HepG2 (cell line): Measurements from ENCODE around the gene NISCH. TPM values are rescaled to one million over a fixed set of nuclear protein-coding genes. Genes with fewer than 3 reads are reported as not detected.

Experiments
- ATAC-seq: fragments of 200-7000 bp; cut with Tn5 transposase; 3 replicates; pipeline ENCODE4 v1.9.1; 2020; ENCODE audit warnings: mild to moderate bottlenecking, moderate library complexity
- BruUV-seq: library from RNA; stranded (reverse); fragments of 400-500 nt; replicated peaks from 2 replicates; lab custom pipeline; 2021; lab: Mats Ljungman, UMichigan
- CTCF ChIA-PET: fragments of 300-600 bp; formaldehyde crosslinking; extraction: SDS; loops from one replicate; lab custom pipeline; 2021; ENCODE audit warnings: low total read pairs, inconsistent platforms, low intra/inter-chr PET ratio; lab: Yijun Ruan, JAX
- POLR2A ChIA-PET: fragments of 350-600 bp; sonication (Branson Sonifier 250); formaldehyde crosslinking; loops from one replicate; lab custom pipeline; 2020; ENCODE audit warnings: antibody characterized with exemption, inconsistent platforms; lab: Yijun Ruan, JAX
- DNase-seq: peaks from one replicate; pipeline ENCODE4 v3.0.0-alpha.2; 2015; ENCODE audit warnings: low spot score
- FAIRE-seq: peaks from 3 replicates; lab custom pipeline; 2011; peaks lifted over from hg19 to GRCh38; lab: Jason Lieb, UNC
- H2AFZ ChIP-seq: one replicate; pipeline ENCODE4 v1.6.1; 2011; ENCODE audit warnings: low read length, inconsistent platforms
- H3K27ac ChIP-seq: fragments of 300-600 bp; 3 replicates; pipeline ENCODE4 v1.8.0; 2011; ENCODE audit warnings: mixed run types, mild to moderate bottlenecking, mixed read lengths, low read length, inconsistent platforms; ENCODE audit not compliant: insufficient read depth; ENCODE audit errors: extremely low read length
- H3K27me3 ChIP-seq, 2 experiments: fragments of 200-600 bp in 1 of 2; 2 replicates in 1 of 2; 3 replicates in 1 of 2; pipeline versions ENCODE4 v1.6.0 to v1.8.0; 2011; ENCODE audit warnings: low read length in 2 of 2, mild to moderate bottlenecking in 2 of 2, moderate library complexity in 2 of 2, inconsistent platforms in 1 of 2; ENCODE audit not compliant: insufficient read depth in 2 of 2, control insufficient read depth in 1 of 2
- H3K36me3 ChIP-seq, 2 experiments: fragments of 200-600 bp in 1 of 2; replicated peaks in 1 of 2; 2 replicates in 1 of 2; 3 replicates in 1 of 2; pipeline versions ENCODE4 v1.5.1 to v1.8.0; 2011; ENCODE audit warnings: low read length in 2 of 2, inconsistent platforms in 1 of 2; ENCODE audit not compliant: insufficient read depth in 2 of 2, control insufficient read depth in 1 of 2
- H3K4me1 ChIP-seq: 2 replicates; pipeline ENCODE4 v1.5.1; 2012; ENCODE audit warnings: low read length, inconsistent platforms; ENCODE audit not compliant: insufficient read depth
- H3K4me2 ChIP-seq: 2 replicates; pipeline ENCODE4 v1.6.0; 2011; ENCODE audit warnings: low read depth, low read length, inconsistent platforms
- H3K4me3 ChIP-seq, 3 experiments: fragments of 200-600 bp in 1 of 3; sonication (generic), shearing (Covaris generic) in 1 of 3; replicated peaks in 1 of 3; 2 replicates each; pipeline ENCODE4 v1.5.1; 2011 to 2016; ENCODE audit warnings: low read length in 3 of 3, inconsistent platforms in 2 of 3, low read depth in 2 of 3, mild to moderate bottlenecking in 2 of 3, control low read depth in 1 of 3, mixed read lengths in 1 of 3; ENCODE audit not compliant: insufficient read depth in 1 of 3
- H3K79me2 ChIP-seq: one replicate; pipeline ENCODE4 v1.6.1; 2011; ENCODE audit warnings: low read length, inconsistent platforms; ENCODE audit not compliant: insufficient read depth
- H3K9ac ChIP-seq: 2 replicates; pipeline ENCODE4 v1.6.0; 2011; ENCODE audit warnings: mild to moderate bottlenecking, low read depth, low read length, inconsistent platforms; ENCODE audit not compliant: insufficient read depth
- H3K9me3 ChIP-seq: 2 replicates; pipeline ENCODE4 v1.5.1; 2012; ENCODE audit warnings: mild to moderate bottlenecking, low read length
- H4K20me1 ChIP-seq: 2 replicates; pipeline ENCODE4 v1.6.0; 2011; ENCODE audit warnings: inconsistent platforms, mild to moderate bottlenecking, low read length, moderate library complexity; ENCODE audit not compliant: insufficient read depth
- CHCHD3 ChIP-seq: sonication (generic); formaldehyde crosslinking; IDR thresholded peaks from 2 replicates; pipeline ENCODE4 v1.8.0; 2022; ENCODE audit warnings: mild to moderate bottlenecking, missing genetic modification reagents, moderate library complexity
- KDM4B ChIP-seq: sonication (generic); formaldehyde crosslinking; IDR thresholded peaks from 2 replicates; pipeline ENCODE4 v1.4.0; 2020; ENCODE audit warnings: missing genetic modification reagents
- NCOR1 ChIP-seq: fragments of 200-600 bp; sonication (generic); IDR thresholded peaks from 2 replicates; pipeline ENCODE4 v1.7.0; 2017; ENCODE audit warnings: antibody characterized with exemption, low read length, borderline replicate concordance
- RFX5 ChIP-seq: IDR thresholded peaks from 2 replicates; pipeline ENCODE4 v1.6.1; 2011; ENCODE audit warnings: low read depth, low read length, improper control_type of control experiment
- ZFYVE20 ChIP-seq: sonication (generic); formaldehyde crosslinking; IDR thresholded peaks from 2 replicates; pipeline ENCODE4 v1.8.0; 2023; ENCODE audit warnings: low read depth, mild to moderate bottlenecking, moderate library complexity, missing genetic modification reagents, borderline replicate concordance
- ZNF543 ChIP-seq: sonication (generic); formaldehyde crosslinking; IDR thresholded peaks from 2 replicates; pipeline ENCODE4 v1.4.0; 2020; ENCODE audit warnings: mild to moderate bottlenecking, missing genetic modification reagents
- WGBS: methylation state at CpG from one replicate; pipeline ENCODE4 v1.1.6; 2017; ENCODE audit warnings: low lambda C conversion rate; 5-methylcytosine and 5-hydroxymethylcytosine counted together
- in situ Hi-C: cut with HindIII; loops from 2 replicates; pipeline ENCODE4 v1.10.0; 2017; ENCODE audit warnings: low pct_unique_long_range_greater_than_20kb; ENCODE audit not compliant: extremely low pct_ligation_motif_present
- intact Hi-C: fragments of 100-400 bp; cut with micrococcal nuclease; formaldehyde crosslinking; loops from one replicate; pipeline ENCODE4 v1.10.0; 2022; ENCODE audit not compliant: unreplicated experiment
- polyA plus RNA-seq, 8 experiments: library from polyadenylated mRNA; depleted of rRNA in 3 of 8; stranded (reverse) in 7 of 8; unstranded in 1 of 8; fragments of >200 nt; fragmentation: Illumina TruSeq in 4 of 8; extraction: Trizol in 4 of 8; gene quantifications; 2 replicates each; pipeline versions ENCODE4 v1.2.1 to v1.2.3, GENCODE V29; 2011 to 2016; ENCODE audit warnings: low read depth in 4 of 8, missing spikeins in 1 of 8, mixed read lengths in 1 of 8; ENCODE audit not compliant: insufficient read depth in 1 of 8
- total RNA-seq, 5 experiments: library from RNA; depleted of rRNA; stranded (reverse); fragments of >200 nt; fragmentation: Illumina TruSeq; extraction: Trizol; gene quantifications; 2 replicates each; pipeline ENCODE4 v1.2.3, GENCODE V29; 2016; ENCODE audit warnings: low read depth in 1 of 5
- TF ChIP-seq, protein P1 (sequence below): sonication (generic); formaldehyde crosslinking; IDR thresholded peaks from 2 replicates; pipeline ENCODE4 v1.5.0; 2020; ENCODE audit warnings: mild to moderate bottlenecking, missing genetic modification reagents, borderline replicate concordance
- TF ChIP-seq, protein P2 (sequence below): IDR thresholded peaks from 2 replicates; pipeline ENCODE4 v1.6.1; 2016; ENCODE audit warnings: low read depth, borderline replicate concordance

Gene NISCH
- total and polyA plus RNA-seq, 2 of the 13 experiments (the other 11 are each of a cell fraction or from before 2014, with no cell fraction given) = 27.0 to 47.6 TPM

DNA sequence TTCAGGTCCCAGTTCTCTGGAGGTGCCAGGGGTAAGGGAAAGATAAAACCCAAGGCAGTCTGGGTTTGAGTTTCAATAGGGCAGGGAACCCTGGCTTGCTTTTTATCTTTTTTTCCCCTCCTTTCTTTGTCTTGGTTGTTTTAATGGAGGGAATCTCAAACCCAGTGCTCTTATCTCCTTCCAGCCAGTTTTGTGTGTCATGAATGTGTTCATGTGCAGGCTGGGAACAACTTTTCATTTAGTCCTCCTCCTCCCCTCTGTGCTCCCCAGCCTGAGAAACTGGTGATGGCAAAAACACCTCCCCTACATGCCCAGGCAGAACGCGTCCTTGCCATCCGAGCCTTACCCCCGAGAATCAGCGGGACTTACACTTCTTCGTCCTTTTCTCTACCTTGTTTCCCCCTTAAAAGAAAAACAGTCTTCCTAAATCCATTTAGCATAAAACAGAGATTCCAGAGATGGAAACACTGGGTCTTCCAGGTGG is 21.4 kb upstream of the NISCH start:
- BruUV-seq = TSS peak; percentile 41
- intact Hi-C loops (no loop called here), in situ Hi-C loops (no loop called here)
- DNase-seq (no peak), FAIRE-seq (no peak), ATAC-seq (no peak)
- Histone ChIP-seq H3K4me1 (peaks cover 50% of the 10 kb centered on the region), H3K4me3 (no peak overlapping the region), H3K27me3 (no peaks in the 10 kb centered on the region), H2AFZ (no peak overlapping the region), H3K79me2 (no peaks in the 10 kb centered on the region), H3K9ac (no peak overlapping the region), H3K36me3 (peaks cover 2 to 7% of the 10 kb centered on the region in 2 experiments; a peak in 2 of 5 replicates), H3K9me3 (no peaks in the 10 kb centered on the region), H3K27ac (no peak overlapping the region), H3K4me2 (no peak overlapping the region), H4K20me1 (no peaks in the 10 kb centered on the region)
- WGBS = 92% methylated on average over 6 of the region's 6 CpGs
- TF ChIP-seq CHCHD3 (CRISPR knock-in tag) (no peak), NCOR1 (no peak), ZNF543 (CRISPR knock-in tag) (no peak)
- CTCF ChIA-PET = no interaction called here
- POLR2A ChIA-PET = interaction anchor here (2.8 kb wide), 1 partner anchor 11 kb away, joined by 11 read pairs; the partner anchor contains the start of gene SEMA3G

DNA sequence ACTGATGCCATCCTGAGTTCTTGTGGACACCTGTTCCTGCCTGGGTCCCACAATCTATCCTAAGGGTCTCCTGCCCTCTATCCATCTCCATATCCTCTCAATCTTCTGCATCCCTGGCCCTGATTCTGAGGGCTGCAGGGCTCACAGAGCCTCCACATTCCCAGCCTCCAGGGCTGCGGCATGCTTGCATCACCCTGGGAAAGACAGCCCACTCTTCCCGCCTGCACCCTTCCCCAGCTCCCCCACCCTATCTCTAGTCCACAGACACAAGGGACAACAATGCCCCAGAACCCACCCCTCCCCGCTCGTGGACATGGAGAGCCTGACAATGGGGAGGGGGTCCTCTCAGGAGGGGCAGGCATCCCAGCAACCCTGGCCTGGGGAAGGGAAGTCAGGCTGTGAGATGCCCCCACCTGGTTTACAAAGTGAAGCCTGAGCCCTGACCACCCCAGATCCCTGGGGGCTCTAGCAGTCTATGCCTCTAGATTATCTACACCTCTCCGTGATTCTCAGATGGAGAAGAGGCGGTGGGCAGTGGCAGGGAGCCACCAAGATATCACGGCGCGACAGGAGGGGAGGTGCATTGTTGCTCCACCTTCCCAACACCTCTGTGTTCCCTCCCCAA is 20.8 kb upstream of the NISCH start:
- ChIA-PET POLR2A (interaction anchor here (2.8 kb wide), 1 partner anchor 11 kb away, joined by 11 read pairs; the partner anchor contains the start of gene SEMA3G), CTCF (no interaction called here)
- in situ Hi-C loops (no loop called here), intact Hi-C loops (no loop called here)
- ATAC-seq = no peak
- H3K4me1 ChIP-seq = peaks cover 44% of the 10 kb centered on the region
- no peaks in the 10 kb centered on the region for H3K9me3 ChIP-seq
- no peaks in the 10 kb centered on the region for H3K79me2 ChIP-seq
- WGBS = 97% methylated on average over 7 of the region's 9 CpGs
- H3K27me3 ChIP-seq = no peaks in the 10 kb centered on the region
- no peak overlapping the region for H3K9ac ChIP-seq
- no peak for DNase-seq
- FAIRE-seq = no peak
- H4K20me1 ChIP-seq = no peaks in the 10 kb centered on the region
- BruUV-seq = no TSS peak
- H3K4me3 ChIP-seq = no peak overlapping the region
- no peak overlapping the region for H3K27ac ChIP-seq
- no peak overlapping the region for H3K4me2 ChIP-seq
- H3K36me3 ChIP-seq = peaks cover 2 to 7% of the 10 kb centered on the region in 2 experiments; a peak in 2 of 5 replicates
- H2AFZ ChIP-seq = no peak overlapping the region
- TF ChIP-seq ZFYVE20 (CRISPR knock-in tag) (no peak), KDM4B (CRISPR knock-in tag) (no peak), RFX5 (no peak)
- TF ChIP-seq, protein P1, sequence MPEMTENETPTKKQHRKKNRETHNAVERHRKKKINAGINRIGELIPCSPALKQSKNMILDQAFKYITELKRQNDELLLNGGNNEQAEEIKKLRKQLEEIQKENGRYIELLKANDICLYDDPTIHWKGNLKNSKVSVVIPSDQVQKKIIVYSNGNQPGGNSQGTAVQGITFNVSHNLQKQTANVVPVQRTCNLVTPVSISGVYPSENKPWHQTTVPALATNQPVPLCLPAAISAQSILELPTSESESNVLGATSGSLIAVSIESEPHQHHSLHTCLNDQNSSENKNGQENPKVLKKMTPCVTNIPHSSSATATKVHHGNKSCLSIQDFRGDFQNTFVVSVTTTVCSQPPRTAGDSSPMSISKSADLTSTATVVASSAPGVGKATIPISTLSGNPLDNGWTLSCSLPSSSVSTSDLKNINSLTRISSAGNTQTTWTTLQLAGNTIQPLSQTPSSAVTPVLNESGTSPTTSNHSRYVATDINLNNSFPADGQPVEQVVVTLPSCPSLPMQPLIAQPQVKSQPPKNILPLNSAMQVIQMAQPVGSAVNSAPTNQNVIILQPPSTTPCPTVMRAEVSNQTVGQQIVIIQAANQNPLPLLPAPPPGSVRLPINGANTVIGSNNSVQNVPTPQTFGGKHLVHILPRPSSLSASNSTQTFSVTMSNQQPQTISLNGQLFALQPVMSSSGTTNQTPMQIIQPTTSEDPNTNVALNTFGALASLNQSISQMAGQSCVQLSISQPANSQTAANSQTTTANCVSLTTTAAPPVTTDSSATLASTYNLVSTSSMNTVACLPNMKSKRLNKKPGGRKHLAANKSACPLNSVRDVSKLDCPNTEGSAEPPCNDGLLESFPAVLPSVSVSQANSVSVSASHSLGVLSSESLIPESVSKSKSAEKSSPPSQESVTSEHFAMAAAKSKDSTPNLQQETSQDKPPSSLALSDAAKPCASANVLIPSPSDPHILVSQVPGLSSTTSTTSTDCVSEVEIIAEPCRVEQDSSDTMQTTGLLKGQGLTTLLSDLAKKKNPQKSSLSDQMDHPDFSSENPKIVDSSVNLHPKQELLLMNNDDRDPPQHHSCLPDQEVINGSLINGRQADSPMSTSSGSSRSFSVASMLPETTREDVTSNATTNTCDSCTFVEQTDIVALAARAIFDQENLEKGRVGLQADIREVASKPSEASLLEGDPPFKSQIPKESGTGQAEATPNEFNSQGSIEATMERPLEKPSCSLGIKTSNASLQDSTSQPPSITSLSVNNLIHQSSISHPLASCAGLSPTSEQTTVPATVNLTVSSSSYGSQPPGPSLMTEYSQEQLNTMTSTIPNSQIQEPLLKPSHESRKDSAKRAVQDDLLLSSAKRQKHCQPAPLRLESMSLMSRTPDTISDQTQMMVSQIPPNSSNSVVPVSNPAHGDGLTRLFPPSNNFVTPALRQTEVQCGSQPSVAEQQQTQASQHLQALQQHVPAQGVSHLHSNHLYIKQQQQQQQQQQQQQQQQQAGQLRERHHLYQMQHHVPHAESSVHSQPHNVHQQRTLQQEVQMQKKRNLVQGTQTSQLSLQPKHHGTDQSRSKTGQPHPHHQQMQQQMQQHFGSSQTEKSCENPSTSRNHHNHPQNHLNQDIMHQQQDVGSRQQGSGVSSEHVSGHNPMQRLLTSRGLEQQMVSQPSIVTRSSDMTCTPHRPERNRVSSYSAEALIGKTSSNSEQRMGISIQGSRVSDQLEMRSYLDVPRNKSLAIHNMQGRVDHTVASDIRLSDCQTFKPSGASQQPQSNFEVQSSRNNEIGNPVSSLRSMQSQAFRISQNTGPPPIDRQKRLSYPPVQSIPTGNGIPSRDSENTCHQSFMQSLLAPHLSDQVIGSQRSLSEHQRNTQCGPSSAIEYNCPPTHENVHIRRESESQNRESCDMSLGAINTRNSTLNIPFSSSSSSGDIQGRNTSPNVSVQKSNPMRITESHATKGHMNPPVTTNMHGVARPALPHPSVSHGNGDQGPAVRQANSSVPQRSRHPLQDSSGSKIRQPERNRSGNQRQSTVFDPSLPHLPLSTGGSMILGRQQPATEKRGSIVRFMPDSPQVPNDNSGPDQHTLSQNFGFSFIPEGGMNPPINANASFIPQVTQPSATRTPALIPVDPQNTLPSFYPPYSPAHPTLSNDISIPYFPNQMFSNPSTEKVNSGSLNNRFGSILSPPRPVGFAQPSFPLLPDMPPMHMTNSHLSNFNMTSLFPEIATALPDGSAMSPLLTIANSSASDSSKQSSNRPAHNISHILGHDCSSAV (CRISPR knock-in tag) = no peak
- TF ChIP-seq, protein P2, sequence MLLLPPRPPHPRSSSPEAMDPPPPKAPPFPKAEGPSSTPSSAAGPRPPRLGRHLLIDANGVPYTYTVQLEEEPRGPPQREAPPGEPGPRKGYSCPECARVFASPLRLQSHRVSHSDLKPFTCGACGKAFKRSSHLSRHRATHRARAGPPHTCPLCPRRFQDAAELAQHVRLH (CRISPR knock-in tag) = no peak
